OCI-LY3 (cell line): ENCODE data around the gene DAB2.
"Not testable (repeated sequence)": the region's sequence is repeated elsewhere in the genome, so short reads cannot be mapped to it uniquely, and the experiment has no call there.

Experiments used
- EZH2phosphoT487 ChIP-seq: fragments of 200-600 bp; shearing (Covaris generic); IDR thresholded peaks from 2 replicates; pipeline ENCODE4 v1.6.1; 2018; ENCODE audit warnings: antibody characterized with exemption, mixed run types, low read depth
- TF ChIP-seq, protein P1 (sequence below): fragments of 200-600, 300-600 bp; sonication (generic); IDR thresholded peaks from 2 replicates; pipeline ENCODE4 v1.5.1; 2014; ENCODE audit warnings: antibody characterized with exemption, low read length, low read depth

DNA sequence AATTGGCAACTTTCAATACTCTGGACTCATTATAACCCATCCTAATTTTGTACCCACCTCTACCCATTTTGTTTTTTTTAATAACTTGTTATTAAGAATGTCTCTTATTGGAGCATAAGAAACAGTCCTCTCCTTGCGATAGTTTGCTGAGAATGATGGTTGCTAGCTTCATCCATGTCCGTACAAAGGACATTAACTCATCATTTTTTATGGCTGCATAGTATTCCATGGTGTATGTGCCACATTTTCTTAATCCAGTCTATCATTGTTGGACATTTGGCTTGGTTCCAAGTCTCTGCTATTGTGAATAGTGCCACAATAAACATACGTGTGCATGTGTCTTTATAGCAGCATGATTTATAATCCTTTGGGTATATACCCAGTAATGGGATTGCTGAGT, 21.0 kb downstream of the DAB2 start:
- TF ChIP-seq, protein P1, sequence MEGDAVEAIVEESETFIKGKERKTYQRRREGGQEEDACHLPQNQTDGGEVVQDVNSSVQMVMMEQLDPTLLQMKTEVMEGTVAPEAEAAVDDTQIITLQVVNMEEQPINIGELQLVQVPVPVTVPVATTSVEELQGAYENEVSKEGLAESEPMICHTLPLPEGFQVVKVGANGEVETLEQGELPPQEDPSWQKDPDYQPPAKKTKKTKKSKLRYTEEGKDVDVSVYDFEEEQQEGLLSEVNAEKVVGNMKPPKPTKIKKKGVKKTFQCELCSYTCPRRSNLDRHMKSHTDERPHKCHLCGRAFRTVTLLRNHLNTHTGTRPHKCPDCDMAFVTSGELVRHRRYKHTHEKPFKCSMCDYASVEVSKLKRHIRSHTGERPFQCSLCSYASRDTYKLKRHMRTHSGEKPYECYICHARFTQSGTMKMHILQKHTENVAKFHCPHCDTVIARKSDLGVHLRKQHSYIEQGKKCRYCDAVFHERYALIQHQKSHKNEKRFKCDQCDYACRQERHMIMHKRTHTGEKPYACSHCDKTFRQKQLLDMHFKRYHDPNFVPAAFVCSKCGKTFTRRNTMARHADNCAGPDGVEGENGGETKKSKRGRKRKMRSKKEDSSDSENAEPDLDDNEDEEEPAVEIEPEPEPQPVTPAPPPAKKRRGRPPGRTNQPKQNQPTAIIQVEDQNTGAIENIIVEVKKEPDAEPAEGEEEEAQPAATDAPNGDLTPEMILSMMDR, result not testable (repeated sequence)
- TF ChIP-seq EZH2phosphoT487, result not testable (repeated sequence)
